NCI-H748 treated with DMSO at 0.1 percent for 48 hours (cell line): Measurements from ENCODE around the gene ATP8B4.
"Not testable (repeated sequence)": the region's sequence is repeated elsewhere in the genome, so short reads cannot be mapped to it uniquely, and the experiment has no call there.

ENCODE experiments used
- DNase-seq: peaks from one replicate; lab custom pipeline; 2025; lab: John Stamatoyannopoulos, UW

Gene ATP8B4

GRCh38 chr15:50017522-50017921, 101.5 kb downstream of the ATP8B4 start:
- no peak for DNase-seq

- no peak for DNase-seq
Observed at GRCh38 chr15:50016951-50017350, 102.1 kb downstream of the ATP8B4 start.

GRCh38 chr15:50012790-50013189, 106.2 kb downstream of the ATP8B4 start:
- DNase-seq, result no peak

- DNase-seq, result no peak
Observed at GRCh38 chr15:50009634-50010033, 109.4 kb downstream of the ATP8B4 start.

- peak; percentile 76 for DNase-seq
Observed at GRCh38 chr15:50003786-50004334, 115.2 kb downstream of the ATP8B4 start.

- DNase-seq, result no peak
Observed at GRCh38 chr15:49991587-49991986, 127.4 kb downstream of the ATP8B4 start.

- DNase-seq, result no peak
Observed at GRCh38 chr15:49990835-49991545, 128.0 kb downstream of the ATP8B4 start.

- no peak for DNase-seq
Observed at GRCh38 chr15:49989498-49989897, 129.5 kb downstream of the ATP8B4 start.

GRCh38 chr15:49988766-49989165, 130.3 kb downstream of the ATP8B4 start:
- DNase-seq, result no peak

- DNase-seq, result no peak
Observed at GRCh38 chr15:49987896-49988295, 131.1 kb downstream of the ATP8B4 start.

- no peak for DNase-seq
Observed at GRCh38 chr15:49987198-49987785, 131.7 kb downstream of the ATP8B4 start.

GRCh38 chr15:49986326-49986725, 132.7 kb downstream of the ATP8B4 start:
- no peak for DNase-seq

GRCh38 chr15:49985463-49985862, 133.6 kb downstream of the ATP8B4 start:
- DNase-seq, result no peak

- DNase-seq, result no peak
Observed at GRCh38 chr15:49984436-49984835, 134.6 kb downstream of the ATP8B4 start.

GRCh38 chr15:49982584-49982983, 136.4 kb downstream of the ATP8B4 start:
- DNase-seq, result no peak

- DNase-seq, result no peak
Observed at GRCh38 chr15:49979705-49980382, 139.2 kb downstream of the ATP8B4 start.

GRCh38 chr15:49978121-49978520, 140.9 kb downstream of the ATP8B4 start:
- no peak for DNase-seq

GRCh38 chr15:49977306-49977705, 141.7 kb downstream of the ATP8B4 start:
- no peak for DNase-seq

GRCh38 chr15:49964551-49964950, 154.5 kb downstream of the ATP8B4 start:
- DNase-seq, result no peak

GRCh38 chr15:49964061-49964460, 155.0 kb downstream of the ATP8B4 start:
- DNase-seq, result no peak

GRCh38 chr15:49963033-49963772, 155.8 kb downstream of the ATP8B4 start:
- DNase-seq, result not testable (repeated sequence)

- DNase-seq, result no peak
Observed at GRCh38 chr15:49962044-49962602, 156.9 kb downstream of the ATP8B4 start.
